HL-60 (cell line): ENCODE measurements around the gene GPX4.
A peak's percentile ranks its signal among the peaks of the same experiment; 100 is the strongest.
"Not testable (repeated sequence)": the region's sequence is repeated elsewhere in the genome, so short reads cannot be mapped to it uniquely, and the experiment has no call there.

ENCODE experiments used
- DNase-seq, 2 experiments: peaks; one replicate each; pipeline ENCODE4 v3.0.0-alpha.2; 2010 to 2020; ENCODE audit warnings: low read depth in 1 of 2, low spot score in 1 of 2
- H3K27ac ChIP-seq: fragments of 250-450 bp; sonication (Bioruptor Pico); replicated peaks from 2 replicates; pipeline ENCODE4 v1.5.1; 2020; ENCODE audit warnings: mild to moderate bottlenecking, moderate library complexity
- H3K27me3 ChIP-seq: fragments of 250-450 bp; sonication (Bioruptor Pico); 2 replicates; pipeline ENCODE4 v1.5.1; 2021; ENCODE audit warnings: mild to moderate bottlenecking, moderate library complexity; ENCODE audit not compliant: insufficient read depth, poor library complexity, severe bottlenecking
- H3K4me3 ChIP-seq: replicated peaks from 2 replicates; pipeline ENCODE4 v1.5.1; 2011; ENCODE audit warnings: mild to moderate bottlenecking, control low read depth, low read length; ENCODE audit not compliant: insufficient read depth
- CTCF ChIP-seq: IDR thresholded peaks from one replicate; pipeline ENCODE4 v1.5.1; 2011; ENCODE audit warnings: low read length, control low read depth, inconsistent platforms; ENCODE audit not compliant: insufficient read depth
- GABPA ChIP-seq: IDR thresholded peaks from 2 replicates; pipeline ENCODE4 v1.6.1; 2012; ENCODE audit warnings: low read depth
- POLR2AphosphoS5 ChIP-seq: IDR thresholded peaks from 2 replicates; pipeline ENCODE4 v1.6.1; 2012; ENCODE audit warnings: low read depth
- REST ChIP-seq: IDR thresholded peaks from 2 replicates; pipeline ENCODE4 v1.6.1; 2012; ENCODE audit warnings: low read depth; ENCODE audit not compliant: insufficient replicate concordance
- SPI1 ChIP-seq: IDR thresholded peaks from 2 replicates; pipeline ENCODE4 v1.6.1; 2012; ENCODE audit warnings: low read depth, mild to moderate bottlenecking, borderline replicate concordance

Gene GPX4

GRCh38 chr19:1113030-1113985 lies 9.5 kb downstream of the GPX4 start:
- H3K27ac ChIP-seq: no peak overlapping the region
- H3K4me3 ChIP-seq: no peak overlapping the region

GRCh38 chr19:1113986-1114483 lies 10.2 kb downstream of the GPX4 start:
- no peak overlapping the region for H3K27ac ChIP-seq
- no peak for DNase-seq
- TF ChIP-seq CTCF (no peak), SPI1 (no peak), GABPA (no peak), POLR2AphosphoS5 (no peak), REST (no peak)
- no peaks in the 10 kb centered on the region for H3K27me3 ChIP-seq
- H3K4me3 ChIP-seq: no peak overlapping the region

More at GRCh38 chr19:1113030-1113985, 9.5 kb downstream of the GPX4 start:
- 0 out of 2 replicates have a peak, but pooled peaks have one; percentile 15 for TF ChIP-seq POLR2AphosphoS5
- TF ChIP-seq REST: no peak
- no peak for TF ChIP-seq GABPA
- peak; percentile 44 for TF ChIP-seq CTCF
- no peak for TF ChIP-seq SPI1
- no peaks in the 10 kb centered on the region for H3K27me3 ChIP-seq
- DNase-seq: peak in 1 of 2 experiments; percentile 79

GRCh38 chr19:1114728-1115127 lies 10.9 kb downstream of the GPX4 start:
- not testable (repeated sequence) for DNase-seq, H3K4me3 ChIP-seq, H3K27ac ChIP-seq, H3K27me3 ChIP-seq

GRCh38 chr19:1115646-1116420 lies 12.0 kb downstream of the GPX4 start:
- H3K27me3 ChIP-seq: no peaks in the 10 kb centered on the region
- TF ChIP-seq CTCF: no peak
- TF ChIP-seq GABPA: no peak
- TF ChIP-seq REST: no peak
- TF ChIP-seq SPI1: no peak
- no peak for TF ChIP-seq POLR2AphosphoS5

More at GRCh38 chr19:1115646-1116420, 12.0 kb downstream of the GPX4 start:
- DNase-seq: no peak
- Histone ChIP-seq H3K4me3 (no peak overlapping the region), H3K27ac (no peak overlapping the region)
